OCI-LY3 (cell line): ENCODE data around the gene ZNF414.

Source experiments
- H2AFZ ChIP-seq: fragments of 200-600, 300-600 bp; shearing (Covaris generic); 2 replicates; pipeline ENCODE4 v1.6.0; 2014; ENCODE audit warnings: antibody characterized with exemption, low read depth, low read length
- H3K27ac ChIP-seq: fragments of 200-600, 300-600 bp; sonication (generic); 2 replicates; pipeline ENCODE4 v1.5.1; 2014; ENCODE audit warnings: mild to moderate bottlenecking, low read length, moderate library complexity, mixed read lengths
- H3K27me3 ChIP-seq: fragments of 200-600, 300-600 bp; sonication (generic); 2 replicates; pipeline ENCODE4 v1.6.1; 2014; ENCODE audit warnings: low read depth, low read length, mixed read lengths
- H3K36me3 ChIP-seq: fragments of 200-600, 300-600 bp; sonication (generic); replicated peaks from 2 replicates; pipeline ENCODE3; 2014; ENCODE audit warnings: low read depth, low read length, mixed read lengths
- H3K4me1 ChIP-seq: fragments of 300-600, 200-600 bp; sonication (generic); 2 replicates; pipeline ENCODE4 v1.6.1; 2014; ENCODE audit warnings: low read length, mixed read lengths
- H3K4me2 ChIP-seq: fragments of 200-600, 300-600 bp; sonication (generic); 2 replicates; pipeline ENCODE4 v1.6.1; 2014; ENCODE audit warnings: low read length, mixed read lengths
- H3K4me3 ChIP-seq: fragments of 300-600, 200-600 bp; sonication (generic); 2 replicates; pipeline ENCODE4 v1.5.1; 2014; ENCODE audit warnings: antibody characterized with exemption, mild to moderate bottlenecking, low read length, moderate library complexity
- H3K79me2 ChIP-seq: fragments of 300-600, 200-600 bp; shearing (Covaris generic); 2 replicates; pipeline ENCODE4 v1.6.1; 2014; ENCODE audit warnings: mild to moderate bottlenecking, low read length, mixed read lengths
- H3K9ac ChIP-seq: fragments of 300-600, 200-600 bp; shearing (Covaris generic); 2 replicates; pipeline ENCODE4 v1.6.0; 2014; ENCODE audit warnings: mild to moderate bottlenecking, low read length, moderate library complexity
- H3K9me3 ChIP-seq: fragments of 200-600, 300-600 bp; shearing (Covaris generic); 2 replicates; pipeline ENCODE4 v1.6.1; 2014; ENCODE audit warnings: low read length, mixed read lengths; ENCODE audit not compliant: insufficient read depth
- H4K20me1 ChIP-seq: fragments of 200-600, 300-600 bp; sonication (generic); 2 replicates; pipeline ENCODE4 v1.6.1; 2016; ENCODE audit warnings: low read length, mixed read lengths; ENCODE audit not compliant: insufficient read depth
- EZH2phosphoT487 ChIP-seq: fragments of 200-600 bp; shearing (Covaris generic); IDR thresholded peaks from 2 replicates; pipeline ENCODE4 v1.6.1; 2018; ENCODE audit warnings: antibody characterized with exemption, mixed run types, low read depth
- TF ChIP-seq, protein P1 (sequence below): fragments of 200-600, 300-600 bp; sonication (generic); IDR thresholded peaks from 2 replicates; pipeline ENCODE4 v1.5.1; 2014; ENCODE audit warnings: antibody characterized with exemption, low read length, low read depth

The ZNF414 gene

GRCh38 chr19:8544168-8544567 lies 30.2 kb upstream of the ZNF414 start:
- no peaks in the 10 kb centered on the region for H4K20me1 ChIP-seq

DNA sequence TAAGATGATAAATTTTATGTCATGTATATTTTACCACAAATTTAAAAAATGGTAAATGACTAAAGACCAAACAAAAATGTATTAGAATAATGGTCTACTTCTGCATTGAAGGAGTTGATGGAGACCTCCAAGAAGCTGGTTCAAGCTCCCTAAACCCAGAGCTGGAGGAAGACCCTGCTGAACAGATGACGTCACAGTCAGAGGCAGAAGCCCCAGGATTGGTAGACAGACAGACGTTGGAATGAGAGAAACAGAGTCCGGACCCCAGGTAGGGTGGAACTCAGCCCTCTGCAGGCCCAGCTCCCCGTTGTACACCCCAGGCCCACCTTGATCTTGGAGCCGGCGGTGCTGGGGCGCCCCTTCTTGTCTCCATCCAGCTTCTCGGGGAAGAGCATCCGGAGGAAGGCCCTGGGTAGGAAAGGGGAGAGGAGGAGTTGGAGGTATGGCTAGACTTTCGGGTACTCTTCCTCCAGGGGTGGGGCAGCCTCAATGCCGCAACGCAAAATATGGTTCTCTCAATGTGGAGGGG lies 25.7 kb upstream of the ZNF414 start:
- no peaks in the 10 kb centered on the region for H3K9me3 ChIP-seq
- TF ChIP-seq EZH2phosphoT487 = no peak
- TF ChIP-seq, protein P1, sequence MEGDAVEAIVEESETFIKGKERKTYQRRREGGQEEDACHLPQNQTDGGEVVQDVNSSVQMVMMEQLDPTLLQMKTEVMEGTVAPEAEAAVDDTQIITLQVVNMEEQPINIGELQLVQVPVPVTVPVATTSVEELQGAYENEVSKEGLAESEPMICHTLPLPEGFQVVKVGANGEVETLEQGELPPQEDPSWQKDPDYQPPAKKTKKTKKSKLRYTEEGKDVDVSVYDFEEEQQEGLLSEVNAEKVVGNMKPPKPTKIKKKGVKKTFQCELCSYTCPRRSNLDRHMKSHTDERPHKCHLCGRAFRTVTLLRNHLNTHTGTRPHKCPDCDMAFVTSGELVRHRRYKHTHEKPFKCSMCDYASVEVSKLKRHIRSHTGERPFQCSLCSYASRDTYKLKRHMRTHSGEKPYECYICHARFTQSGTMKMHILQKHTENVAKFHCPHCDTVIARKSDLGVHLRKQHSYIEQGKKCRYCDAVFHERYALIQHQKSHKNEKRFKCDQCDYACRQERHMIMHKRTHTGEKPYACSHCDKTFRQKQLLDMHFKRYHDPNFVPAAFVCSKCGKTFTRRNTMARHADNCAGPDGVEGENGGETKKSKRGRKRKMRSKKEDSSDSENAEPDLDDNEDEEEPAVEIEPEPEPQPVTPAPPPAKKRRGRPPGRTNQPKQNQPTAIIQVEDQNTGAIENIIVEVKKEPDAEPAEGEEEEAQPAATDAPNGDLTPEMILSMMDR = no peak
- no peaks in the 10 kb centered on the region for H3K27me3 ChIP-seq
- H3K79me2 ChIP-seq = no peaks in the 10 kb centered on the region
- H3K36me3 ChIP-seq = no peaks in the 10 kb centered on the region
- no peak overlapping the region for H2AFZ ChIP-seq
- H3K4me1 ChIP-seq = no peaks in the 10 kb centered on the region
- no peak overlapping the region for H3K4me2 ChIP-seq
- H4K20me1 ChIP-seq = no peaks in the 10 kb centered on the region
- H3K9ac ChIP-seq = no peak overlapping the region
- H3K4me3 ChIP-seq = no peak overlapping the region
- no peak overlapping the region for H3K27ac ChIP-seq

More at GRCh38 chr19:8544168-8544567, 30.2 kb upstream of the ZNF414 start:
- no peak overlapping the region for H2AFZ ChIP-seq
- H3K9ac ChIP-seq = no peak overlapping the region
- H3K27ac ChIP-seq = no peak overlapping the region
- H3K36me3 ChIP-seq = no peaks in the 10 kb centered on the region
- H3K4me1 ChIP-seq = no peaks in the 10 kb centered on the region
- H3K79me2 ChIP-seq = no peaks in the 10 kb centered on the region
- no peaks in the 10 kb centered on the region for H3K27me3 ChIP-seq
- H3K4me3 ChIP-seq = no peak overlapping the region
- no peak for TF ChIP-seq EZH2phosphoT487
- TF ChIP-seq, protein P1 = no peak
- H3K9me3 ChIP-seq = no peaks in the 10 kb centered on the region
- no peak overlapping the region for H3K4me2 ChIP-seq

- H3K9me3 ChIP-seq = no peaks in the 10 kb centered on the region
- no peaks in the 10 kb centered on the region for H4K20me1 ChIP-seq
- no peak overlapping the region for H2AFZ ChIP-seq
- H3K4me3 ChIP-seq = no peak overlapping the region
- no peak overlapping the region for H3K4me2 ChIP-seq
- H3K27ac ChIP-seq = no peak overlapping the region
- no peaks in the 10 kb centered on the region for H3K4me1 ChIP-seq
- H3K9ac ChIP-seq = no peak overlapping the region
- TF ChIP-seq, protein P1 = no peak
- TF ChIP-seq EZH2phosphoT487 = no peak
- no peaks in the 10 kb centered on the region for H3K27me3 ChIP-seq
- H3K36me3 ChIP-seq = no peaks in the 10 kb centered on the region
- no peaks in the 10 kb centered on the region for H3K79me2 ChIP-seq
Measured at GRCh38 chr19:8537099-8537498, 23.1 kb upstream of the ZNF414 start.

GRCh38 chr19:8536282-8536681 lies 22.3 kb upstream of the ZNF414 start:
- Histone ChIP-seq H3K9me3 (no peaks in the 10 kb centered on the region), H2AFZ (no peak overlapping the region), H3K36me3 (no peaks in the 10 kb centered on the region), H3K4me1 (no peaks in the 10 kb centered on the region), H3K27ac (no peak overlapping the region), H3K79me2 (no peaks in the 10 kb centered on the region), H3K27me3 (no peaks in the 10 kb centered on the region), H3K9ac (no peak overlapping the region), H4K20me1 (no peaks in the 10 kb centered on the region), H3K4me2 (no peak overlapping the region), H3K4me3 (no peak overlapping the region)
- no peak for TF ChIP-seq EZH2phosphoT487
- TF ChIP-seq, protein P1 = no peak
